K562 (cell line): ENCODE results near the gene TRIM38. TPM values are rescaled to one million over a fixed set of nuclear protein-coding genes. Genes with fewer than 3 reads are reported as not detected.

ENCODE experiments used
- EWSR1 ChIP-seq: fragments of 450-650 bp; IDR thresholded peaks from 2 replicates; pipeline ENCODE4 v1.6.1; 2018; ENCODE audit warnings: borderline replicate concordance, mild to moderate bottlenecking, low read depth, moderate library complexity; ENCODE audit not compliant: partially characterized antibody
- GABPB2 ChIP-seq: fragments of 250-450 bp; sonication (Bioruptor Pico); conservative IDR thresholded peaks from 2 replicates; pipeline ENCODE4 v1.5.1; 2021; ENCODE audit warnings: mild to moderate bottlenecking
- GTF2F1 ChIP-seq: IDR thresholded peaks from 2 replicates; pipeline ENCODE4 v1.6.1; 2011; ENCODE audit warnings: low read depth, low read length, improper control_type of control experiment
- KLF16 ChIP-seq: IDR thresholded peaks from 2 replicates; pipeline ENCODE4 v1.6.1; 2016; ENCODE audit warnings: antibody characterized with exemption
- LARP7 ChIP-seq: fragments of 450-650 bp; IDR thresholded peaks from 2 replicates; pipeline ENCODE4 v1.6.1; 2016
- NONO ChIP-seq, 2 experiments: fragments of 200-400 bp in 1 of 2; fragments of 450-650 bp in 1 of 2; formaldehyde crosslinking in 1 of 2; IDR thresholded peaks; 2 replicates each; pipeline ENCODE4 v1.6.1; 2017; ENCODE audit warnings: low read depth in 2 of 2, mild to moderate bottlenecking in 2 of 2, moderate library complexity in 2 of 2, low read length in 1 of 2
- POU5F1 ChIP-seq: fragments of 150-350 bp; IDR thresholded peaks from 2 replicates; pipeline ENCODE4 v1.6.1; 2014; ENCODE audit warnings: borderline replicate concordance, low read length, low read depth, mild to moderate bottlenecking; ENCODE audit not compliant: partially characterized antibody
- RBBP5 ChIP-seq: fragments of 200-600 bp; sonication (generic); IDR thresholded peaks from 2 replicates; pipeline ENCODE4 v1.6.1; 2012; ENCODE audit warnings: borderline replicate concordance, mild to moderate bottlenecking, low read length, control low read depth, inconsistent platforms; ENCODE audit not compliant: insufficient read depth, poor library complexity, severe bottlenecking
- RBFOX2 ChIP-seq: fragments of 200-400 bp; formaldehyde crosslinking; IDR thresholded peaks from 2 replicates; pipeline ENCODE4 v1.6.1; 2017; ENCODE audit warnings: low read depth, mild to moderate bottlenecking, low read length, moderate library complexity
- SIRT6 ChIP-seq: IDR thresholded peaks from one replicate; pipeline ENCODE4 v1.6.1; 2012; ENCODE audit warnings: low read depth, mild to moderate bottlenecking, control low read depth, inconsistent platforms, low read length, moderate library complexity
- SMARCB1 ChIP-seq: IDR thresholded peaks from 2 replicates; pipeline ENCODE4 v1.6.1; 2011; ENCODE audit warnings: improper control_type of control experiment, low read depth; ENCODE audit not compliant: insufficient read length
- ZFP30 ChIP-seq: fragments of 250-450 bp; sonication (Bioruptor Pico); IDR thresholded peaks from 2 replicates; pipeline ENCODE4 v1.8.0; 2022; ENCODE audit warnings: moderate library complexity, mild to moderate bottlenecking, inconsistent platforms, borderline replicate concordance
- ZNF41 ChIP-seq: fragments of 250-450 bp; sonication (Bioruptor Pico); conservative IDR thresholded peaks from 2 replicates; pipeline ENCODE4 v1.4.0; 2020; ENCODE audit warnings: mild to moderate bottlenecking
- polyA plus RNA-seq, 8 experiments: library from polyadenylated mRNA; depleted of rRNA in 4 of 8; stranded (reverse) in 5 of 8; unstranded in 3 of 8; fragments of >200 nt; fragmentation: Nextera tagmentation in 2 of 8; fragmentation: Illumina TruSeq in 1 of 8; extraction: Ambion mirVana in 2 of 8; extraction: Trizol in 1 of 8; gene quantifications; 2 replicates each; pipeline versions ENCODE4 v1.2.1 to v1.2.3, GENCODE V29; 2011 to 2014; ENCODE audit warnings: inconsistent platforms in 1 of 8, missing spikeins in 1 of 8
- total RNA-seq, 7 experiments: library from RNA; depleted of rRNA in 6 of 7; stranded (reverse); fragments of >200 nt in 6 of 7; fragmentation: Illumina TruSeq in 2 of 7; extraction: Trizol in 2 of 7; gene quantifications; 2 replicates each; pipeline versions ENCODE4 v1.2.1 to v1.2.3, GENCODE V29; 2011 to 2021; ENCODE audit warnings: low replicate concordance in 1 of 7
- TF ChIP-seq, protein P1 (sequence below): fragments of 250-450 bp; sonication (Bioruptor Pico); IDR thresholded peaks from 2 replicates; pipeline ENCODE4 v1.8.0; 2021; ENCODE audit warnings: mild to moderate bottlenecking, moderate library complexity
- TF ChIP-seq, protein P2 (sequence below): fragments of 150-350 bp; IDR thresholded peaks from 2 replicates; pipeline ENCODE4 v1.6.1; 2014; ENCODE audit warnings: low read depth, mild to moderate bottlenecking, low read length, borderline replicate concordance
- TF ChIP-seq, protein P3 (sequence below): fragments of 450-650 bp; IDR thresholded peaks from 2 replicates; pipeline ENCODE4 v1.6.1; 2017; ENCODE audit warnings: antibody characterized with exemption, mild to moderate bottlenecking

The TRIM38 gene
- total and polyA plus RNA-seq, 9 of the 15 experiments (the other 6 are each of a cell fraction or from before 2014, with no cell fraction given): 1.7 to 6.7 (median 6.3) TPM

DNA sequence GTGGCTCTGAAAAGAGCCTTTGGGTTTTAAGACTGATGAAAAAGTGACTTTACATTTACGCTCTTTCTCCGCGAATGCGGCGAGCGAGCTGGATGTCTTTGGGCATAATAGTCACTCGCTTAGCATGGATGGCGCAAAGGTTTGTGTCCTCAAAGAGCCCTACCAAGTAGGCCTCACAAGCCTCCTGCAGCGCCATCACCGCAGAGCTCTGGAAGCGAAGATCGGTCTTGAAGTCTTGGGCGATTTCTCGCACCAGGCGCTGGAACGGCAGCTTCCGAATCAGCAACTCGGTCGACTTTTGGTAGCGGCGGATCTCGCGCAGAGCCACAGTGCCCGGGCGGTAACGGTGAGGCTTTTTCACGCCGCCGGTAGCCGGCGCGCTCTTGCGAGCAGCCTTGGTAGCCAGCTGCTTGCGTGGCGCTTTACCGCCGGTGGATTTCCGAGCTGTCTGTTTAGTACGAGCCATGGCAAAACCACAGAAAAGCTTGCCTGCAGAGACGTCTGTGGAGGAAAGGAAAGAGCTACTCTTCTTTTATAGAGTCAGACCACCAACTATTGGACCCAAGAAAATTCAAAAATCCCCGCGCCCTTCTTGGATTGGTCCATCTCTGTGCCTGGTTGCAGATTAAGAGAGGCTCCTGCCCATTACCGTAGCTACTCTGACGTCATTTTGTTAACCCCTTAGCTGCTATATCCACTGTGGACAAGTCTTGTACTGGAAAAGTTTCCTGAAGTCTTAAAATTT lies 69.2 kb downstream of the TRIM38 start (continued):
- peak; percentile 99 for TF ChIP-seq GTF2F1
- TF ChIP-seq POU5F1: no peak
- TF ChIP-seq, protein P1, sequence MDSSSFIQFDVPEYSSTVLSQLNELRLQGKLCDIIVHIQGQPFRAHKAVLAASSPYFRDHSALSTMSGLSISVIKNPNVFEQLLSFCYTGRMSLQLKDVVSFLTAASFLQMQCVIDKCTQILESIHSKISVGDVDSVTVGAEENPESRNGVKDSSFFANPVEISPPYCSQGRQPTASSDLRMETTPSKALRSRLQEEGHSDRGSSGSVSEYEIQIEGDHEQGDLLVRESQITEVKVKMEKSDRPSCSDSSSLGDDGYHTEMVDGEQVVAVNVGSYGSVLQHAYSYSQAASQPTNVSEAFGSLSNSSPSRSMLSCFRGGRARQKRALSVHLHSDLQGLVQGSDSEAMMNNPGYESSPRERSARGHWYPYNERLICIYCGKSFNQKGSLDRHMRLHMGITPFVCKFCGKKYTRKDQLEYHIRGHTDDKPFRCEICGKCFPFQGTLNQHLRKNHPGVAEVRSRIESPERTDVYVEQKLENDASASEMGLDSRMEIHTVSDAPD (CRISPR knock-in tag): peak; percentile 83
- TF ChIP-seq NONO (IDR thresholded peaks at IDR 0.05; ENCODE audit: low read depth in 2 of 2, low read length in 1 of 2): peak; percentile 62 to 91; a peak in 3 of 4 replicates
- peak; percentile 99 for TF ChIP-seq SIRT6
- TF ChIP-seq RBBP5: peak; percentile 94
- TF ChIP-seq, protein P2, sequence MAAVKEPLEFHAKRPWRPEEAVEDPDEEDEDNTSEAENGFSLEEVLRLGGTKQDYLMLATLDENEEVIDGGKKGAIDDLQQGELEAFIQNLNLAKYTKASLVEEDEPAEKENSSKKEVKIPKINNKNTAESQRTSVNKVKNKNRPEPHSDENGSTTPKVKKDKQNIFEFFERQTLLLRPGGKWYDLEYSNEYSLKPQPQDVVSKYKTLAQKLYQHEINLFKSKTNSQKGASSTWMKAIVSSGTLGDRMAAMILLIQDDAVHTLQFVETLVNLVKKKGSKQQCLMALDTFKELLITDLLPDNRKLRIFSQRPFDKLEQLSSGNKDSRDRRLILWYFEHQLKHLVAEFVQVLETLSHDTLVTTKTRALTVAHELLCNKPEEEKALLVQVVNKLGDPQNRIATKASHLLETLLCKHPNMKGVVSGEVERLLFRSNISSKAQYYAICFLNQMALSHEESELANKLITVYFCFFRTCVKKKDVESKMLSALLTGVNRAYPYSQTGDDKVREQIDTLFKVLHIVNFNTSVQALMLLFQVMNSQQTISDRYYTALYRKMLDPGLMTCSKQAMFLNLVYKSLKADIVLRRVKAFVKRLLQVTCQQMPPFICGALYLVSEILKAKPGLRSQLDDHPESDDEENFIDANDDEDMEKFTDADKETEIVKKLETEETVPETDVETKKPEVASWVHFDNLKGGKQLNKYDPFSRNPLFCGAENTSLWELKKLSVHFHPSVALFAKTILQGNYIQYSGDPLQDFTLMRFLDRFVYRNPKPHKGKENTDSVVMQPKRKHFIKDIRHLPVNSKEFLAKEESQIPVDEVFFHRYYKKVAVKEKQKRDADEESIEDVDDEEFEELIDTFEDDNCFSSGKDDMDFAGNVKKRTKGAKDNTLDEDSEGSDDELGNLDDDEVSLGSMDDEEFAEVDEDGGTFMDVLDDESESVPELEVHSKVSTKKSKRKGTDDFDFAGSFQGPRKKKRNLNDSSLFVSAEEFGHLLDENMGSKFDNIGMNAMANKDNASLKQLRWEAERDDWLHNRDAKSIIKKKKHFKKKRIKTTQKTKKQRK: no peak
- TF ChIP-seq, protein P3, sequence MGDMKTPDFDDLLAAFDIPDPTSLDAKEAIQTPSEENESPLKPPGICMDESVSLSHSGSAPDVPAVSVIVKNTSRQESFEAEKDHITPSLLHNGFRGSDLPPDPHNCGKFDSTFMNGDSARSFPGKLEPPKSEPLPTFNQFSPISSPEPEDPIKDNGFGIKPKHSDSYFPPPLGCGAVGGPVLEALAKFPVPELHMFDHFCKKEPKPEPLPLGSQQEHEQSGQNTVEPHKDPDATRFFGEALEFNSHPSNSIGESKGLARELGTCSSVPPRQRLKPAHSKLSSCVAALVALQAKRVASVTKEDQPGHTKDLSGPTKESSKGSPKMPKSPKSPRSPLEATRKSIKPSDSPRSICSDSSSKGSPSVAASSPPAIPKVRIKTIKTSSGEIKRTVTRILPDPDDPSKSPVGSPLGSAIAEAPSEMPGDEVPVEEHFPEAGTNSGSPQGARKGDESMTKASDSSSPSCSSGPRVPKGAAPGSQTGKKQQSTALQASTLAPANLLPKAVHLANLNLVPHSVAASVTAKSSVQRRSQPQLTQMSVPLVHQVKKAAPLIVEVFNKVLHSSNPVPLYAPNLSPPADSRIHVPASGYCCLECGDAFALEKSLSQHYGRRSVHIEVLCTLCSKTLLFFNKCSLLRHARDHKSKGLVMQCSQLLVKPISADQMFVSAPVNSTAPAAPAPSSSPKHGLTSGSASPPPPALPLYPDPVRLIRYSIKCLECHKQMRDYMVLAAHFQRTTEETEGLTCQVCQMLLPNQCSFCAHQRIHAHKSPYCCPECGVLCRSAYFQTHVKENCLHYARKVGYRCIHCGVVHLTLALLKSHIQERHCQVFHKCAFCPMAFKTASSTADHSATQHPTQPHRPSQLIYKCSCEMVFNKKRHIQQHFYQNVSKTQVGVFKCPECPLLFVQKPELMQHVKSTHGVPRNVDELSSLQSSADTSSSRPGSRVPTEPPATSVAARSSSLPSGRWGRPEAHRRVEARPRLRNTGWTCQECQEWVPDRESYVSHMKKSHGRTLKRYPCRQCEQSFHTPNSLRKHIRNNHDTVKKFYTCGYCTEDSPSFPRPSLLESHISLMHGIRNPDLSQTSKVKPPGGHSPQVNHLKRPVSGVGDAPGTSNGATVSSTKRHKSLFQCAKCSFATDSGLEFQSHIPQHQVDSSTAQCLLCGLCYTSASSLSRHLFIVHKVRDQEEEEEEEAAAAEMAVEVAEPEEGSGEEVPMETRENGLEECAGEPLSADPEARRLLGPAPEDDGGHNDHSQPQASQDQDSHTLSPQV: peak; percentile 70; the same call in 1 of the 2 replicates
- TF ChIP-seq LARP7: peak; percentile 84
- peak; percentile 100 for TF ChIP-seq RBFOX2
- no peak for TF ChIP-seq EWSR1
- TF ChIP-seq ZFP30: no peak; the same call in 1 of the 2 replicates
- no peak for TF ChIP-seq SMARCB1
- no peak for TF ChIP-seq KLF16
- TF ChIP-seq ZNF41 (CRISPR knock-in tag): 0 out of 2 replicates have a peak, but pooled peaks have one; percentile 16
- no peak for TF ChIP-seq GABPB2
